BE2C (cell line): ENCODE results near the gene ABHD12.

Source experiments
- DNase-seq: peaks from one replicate; pipeline ENCODE4 v3.0.0-alpha.2; 2020
- H3K27me3 ChIP-seq: fragments of 250-450 bp; sonication (Bioruptor Pico); 2 replicates; pipeline ENCODE4 v1.5.1; 2020; ENCODE audit warnings: mild to moderate bottlenecking
- H3K36me3 ChIP-seq: fragments of 250-450 bp; sonication (Bioruptor Pico); 2 replicates; pipeline ENCODE4 v1.5.1; 2020; ENCODE audit warnings: mild to moderate bottlenecking
- H3K4me1 ChIP-seq: fragments of 250-450 bp; sonication (Bioruptor Pico); 2 replicates; pipeline ENCODE4 v1.5.1; 2020
- H3K4me3 ChIP-seq: 2 replicates; pipeline ENCODE4 v1.5.1; 2011; ENCODE audit warnings: low read depth, low read length
- H3K9me3 ChIP-seq: fragments of 250-450 bp; sonication (Bioruptor Pico); 2 replicates; pipeline ENCODE4 v1.5.1; 2020
- CTCF ChIP-seq: IDR thresholded peaks from 2 replicates; pipeline ENCODE4 v1.5.1; 2012; ENCODE audit warnings: mild to moderate bottlenecking, low read depth, low read length

ABHD12 gene

GRCh38 chr20:25353353-25353746 is 37.3 kb downstream of the ABHD12 start:
- Histone ChIP-seq H3K9me3 (no peaks in the 10 kb centered on the region), H3K4me1 (no peaks in the 10 kb centered on the region; the same call in 1 of the 2 replicates), H3K36me3 (no peaks in the 10 kb centered on the region), H3K4me3 (no peak overlapping the region), H3K27me3 (no peaks in the 10 kb centered on the region)
- no peak for TF ChIP-seq CTCF
- DNase-seq = no peak

GRCh38 chr20:25352746-25353145 is 37.9 kb downstream of the ABHD12 start:
- no peak for TF ChIP-seq CTCF
- Histone ChIP-seq H3K27me3 (no peaks in the 10 kb centered on the region), H3K4me3 (no peak overlapping the region), H3K9me3 (no peaks in the 10 kb centered on the region), H3K4me1 (no peaks in the 10 kb centered on the region; the same call in 1 of the 2 replicates), H3K36me3 (no peaks in the 10 kb centered on the region)
- DNase-seq = no peak

- Histone ChIP-seq H3K9me3 (no peaks in the 10 kb centered on the region), H3K4me1 (no peaks in the 10 kb centered on the region; the same call in 1 of the 2 replicates), H3K36me3 (no peaks in the 10 kb centered on the region), H3K4me3 (no peak overlapping the region), H3K27me3 (no peaks in the 10 kb centered on the region)
- no peak for TF ChIP-seq CTCF
- DNase-seq = no peak
These were observed 39.6 kb downstream of the ABHD12 start for GRCh38 chr20:25351024-25351360.

GRCh38 chr20:25346349-25346748 is 44.3 kb downstream of the ABHD12 start:
- Histone ChIP-seq H3K9me3 (no peaks in the 10 kb centered on the region), H3K4me1 (no peaks in the 10 kb centered on the region; the same call in 1 of the 2 replicates), H3K36me3 (no peaks in the 10 kb centered on the region), H3K4me3 (no peak overlapping the region), H3K27me3 (no peaks in the 10 kb centered on the region)
- DNase-seq = no peak
- no peak for TF ChIP-seq CTCF

- Histone ChIP-seq H3K4me1 (no peaks in the 10 kb centered on the region), H3K4me3 (no peak overlapping the region), H3K9me3 (no peaks in the 10 kb centered on the region), H3K27me3 (no peaks in the 10 kb centered on the region), H3K36me3 (no peaks in the 10 kb centered on the region)
- no peak for DNase-seq
- TF ChIP-seq CTCF = no peak
These were observed 44.9 kb downstream of the ABHD12 start for GRCh38 chr20:25345721-25346120.

- Histone ChIP-seq H3K27me3 (no peaks in the 10 kb centered on the region), H3K4me1 (no peaks in the 10 kb centered on the region), H3K9me3 (no peaks in the 10 kb centered on the region), H3K4me3 (no peak overlapping the region), H3K36me3 (no peaks in the 10 kb centered on the region)
- TF ChIP-seq CTCF = no peak
- no peak for DNase-seq
These were observed 46.0 kb downstream of the ABHD12 start for GRCh38 chr20:25344634-25345033.
